ENCODE measurements around the gene GPR37.

GPR37 gene

GRCh38 chr7:124781418-124781817 lies 15.8 kb upstream of the GPR37 start:
- Histone ChIP-seq H3K9me2 (replicated peaks; ENCODE audit: control insufficient read depth, low read length) (no peaks in the 10 kb centered on the region), H3K4me2 (ENCODE audit: low read length) (no peak overlapping the region), H4K20me1 (ENCODE audit: control insufficient read depth, insufficient read depth, low read depth, low read length) (no peaks in the 10 kb centered on the region), H3F3A (ENCODE audit: control insufficient read depth, insufficient read depth) (no peaks in the 10 kb centered on the region), H3K79me2 (ENCODE audit: control insufficient read depth, low read length) (no peaks in the 10 kb centered on the region), H3K4me1 (ENCODE audit: control insufficient read depth, low read length) (no peaks in the 10 kb centered on the region), H3K9me3 (ENCODE audit: control insufficient read depth, insufficient read depth, low read length) (no peaks in the 10 kb centered on the region), H3K36me3 (ENCODE audit: control insufficient read depth, low read length) (no peaks in the 10 kb centered on the region), H3K27me3 (ENCODE audit: control insufficient read depth, low read length) (no peaks in the 10 kb centered on the region), H3K27ac (ENCODE audit: low read depth, low read length) (no peak overlapping the region), H3K4me3 (ENCODE audit: low read length) (no peak overlapping the region)
- TF ChIP-seq CTCF (IDR thresholded peaks at IDR 0.05; ENCODE audit: low read depth, low read length, poor library complexity, severe bottlenecking) (no peak), EZH2phosphoT487 (IDR thresholded peaks at IDR 0.05; ENCODE audit: borderline replicate concordance, low read length) (no peak)

- Histone ChIP-seq H3K9me3 (ENCODE audit: control insufficient read depth, insufficient read depth, low read length) (no peaks in the 10 kb centered on the region), H3K36me3 (ENCODE audit: control insufficient read depth, low read length) (no peaks in the 10 kb centered on the region), H3K9me2 (replicated peaks; ENCODE audit: control insufficient read depth, low read length) (no peaks in the 10 kb centered on the region), H4K20me1 (ENCODE audit: control insufficient read depth, insufficient read depth, low read depth, low read length) (no peaks in the 10 kb centered on the region), H3K4me3 (ENCODE audit: low read length) (no peak overlapping the region), H3K27me3 (ENCODE audit: control insufficient read depth, low read length) (no peaks in the 10 kb centered on the region), H3K79me2 (ENCODE audit: control insufficient read depth, low read length) (no peaks in the 10 kb centered on the region), H3K4me1 (ENCODE audit: control insufficient read depth, low read length) (no peaks in the 10 kb centered on the region), H3F3A (ENCODE audit: control insufficient read depth, insufficient read depth) (no peaks in the 10 kb centered on the region), H3K4me2 (ENCODE audit: low read length) (no peak overlapping the region), H3K27ac (ENCODE audit: low read depth, low read length) (no peak overlapping the region)
- TF ChIP-seq EZH2phosphoT487 (IDR thresholded peaks at IDR 0.05; ENCODE audit: borderline replicate concordance, low read length) = no peak
- no peak for TF ChIP-seq CTCF (IDR thresholded peaks at IDR 0.05; ENCODE audit: low read depth, low read length, poor library complexity, severe bottlenecking)
Measured at GRCh38 chr7:124780608-124781007, 15.0 kb upstream of the GPR37 start.

GRCh38 chr7:124780056-124780455 lies 14.5 kb upstream of the GPR37 start:
- Histone ChIP-seq H3K9me3 (ENCODE audit: control insufficient read depth, insufficient read depth, low read length) (no peaks in the 10 kb centered on the region), H3K79me2 (ENCODE audit: control insufficient read depth, low read length) (no peaks in the 10 kb centered on the region), H3K9me2 (replicated peaks; ENCODE audit: control insufficient read depth, low read length) (no peaks in the 10 kb centered on the region), H3F3A (ENCODE audit: control insufficient read depth, insufficient read depth) (no peaks in the 10 kb centered on the region), H4K20me1 (ENCODE audit: control insufficient read depth, insufficient read depth, low read depth, low read length) (no peaks in the 10 kb centered on the region), H3K27me3 (ENCODE audit: control insufficient read depth, low read length) (no peaks in the 10 kb centered on the region), H3K27ac (ENCODE audit: low read depth, low read length) (no peak overlapping the region), H3K4me1 (ENCODE audit: control insufficient read depth, low read length) (no peaks in the 10 kb centered on the region), H3K4me3 (ENCODE audit: low read length) (no peak overlapping the region), H3K36me3 (ENCODE audit: control insufficient read depth, low read length) (no peaks in the 10 kb centered on the region), H3K4me2 (ENCODE audit: low read length) (no peak overlapping the region)
- TF ChIP-seq EZH2phosphoT487 (IDR thresholded peaks at IDR 0.05; ENCODE audit: borderline replicate concordance, low read length) (no peak), CTCF (IDR thresholded peaks at IDR 0.05; ENCODE audit: low read depth, low read length, poor library complexity, severe bottlenecking) (no peak)

GRCh38 chr7:124779620-124780019 lies 14.0 kb upstream of the GPR37 start:
- H3K9me2 ChIP-seq (replicated peaks; ENCODE audit: control insufficient read depth, low read length) = no peaks in the 10 kb centered on the region
- no peaks in the 10 kb centered on the region for H3K27me3 ChIP-seq (ENCODE audit: control insufficient read depth, low read length)
- TF ChIP-seq EZH2phosphoT487 (IDR thresholded peaks at IDR 0.05; ENCODE audit: borderline replicate concordance, low read length) (no peak), CTCF (IDR thresholded peaks at IDR 0.05; ENCODE audit: low read depth, low read length, poor library complexity, severe bottlenecking) (no peak)
- no peaks in the 10 kb centered on the region for H3K9me3 ChIP-seq (ENCODE audit: control insufficient read depth, insufficient read depth, low read length)
- H3K4me2 ChIP-seq (ENCODE audit: low read length) = no peak overlapping the region
- no peaks in the 10 kb centered on the region for H3K36me3 ChIP-seq (ENCODE audit: control insufficient read depth, low read length)
- H3F3A ChIP-seq (ENCODE audit: control insufficient read depth, insufficient read depth) = no peaks in the 10 kb centered on the region
- H3K4me1 ChIP-seq (ENCODE audit: control insufficient read depth, low read length) = no peaks in the 10 kb centered on the region
- H3K79me2 ChIP-seq (ENCODE audit: control insufficient read depth, low read length) = no peaks in the 10 kb centered on the region
- no peaks in the 10 kb centered on the region for H4K20me1 ChIP-seq (ENCODE audit: control insufficient read depth, insufficient read depth, low read depth, low read length)
- no peak overlapping the region for H3K4me3 ChIP-seq (ENCODE audit: low read length)
- H3K27ac ChIP-seq (ENCODE audit: low read depth, low read length) = no peak overlapping the region

All from DOHH2 (cell line).